GM10248 (cell line): ENCODE measurements around the gene ABHD12B.
"Not testable (repeated sequence)": the region's sequence is repeated elsewhere in the genome, so short reads cannot be mapped to it uniquely, and the experiment has no call there.

Experiments
- CTCF ChIA-PET: fragments of 300-600 bp; sonication (Branson Sonifier 250); formaldehyde crosslinking; extraction: SDS; loops from one replicate; lab custom pipeline; 2021; ENCODE audit warnings: antibody characterized with exemption; lab: Yijun Ruan, JAX
- POLR2A ChIA-PET: fragments of 350-650 bp; sonication (Branson Sonifier 250); formaldehyde crosslinking; extraction: SDS; loops from one replicate; lab custom pipeline; 2020; ENCODE audit warnings: antibody characterized with exemption; lab: Yijun Ruan, JAX
- DNase-seq: peaks from one replicate; pipeline ENCODE4 v3.0.0; 2012; ENCODE audit errors: extremely low spot score
- CTCF ChIP-seq: IDR thresholded peaks from 2 replicates; pipeline ENCODE4 v1.5.1; 2012; ENCODE audit warnings: mild to moderate bottlenecking, low read depth; ENCODE audit errors: extremely low read depth, missing control alignments, control extremely low read depth

Gene ABHD12B

DNA sequence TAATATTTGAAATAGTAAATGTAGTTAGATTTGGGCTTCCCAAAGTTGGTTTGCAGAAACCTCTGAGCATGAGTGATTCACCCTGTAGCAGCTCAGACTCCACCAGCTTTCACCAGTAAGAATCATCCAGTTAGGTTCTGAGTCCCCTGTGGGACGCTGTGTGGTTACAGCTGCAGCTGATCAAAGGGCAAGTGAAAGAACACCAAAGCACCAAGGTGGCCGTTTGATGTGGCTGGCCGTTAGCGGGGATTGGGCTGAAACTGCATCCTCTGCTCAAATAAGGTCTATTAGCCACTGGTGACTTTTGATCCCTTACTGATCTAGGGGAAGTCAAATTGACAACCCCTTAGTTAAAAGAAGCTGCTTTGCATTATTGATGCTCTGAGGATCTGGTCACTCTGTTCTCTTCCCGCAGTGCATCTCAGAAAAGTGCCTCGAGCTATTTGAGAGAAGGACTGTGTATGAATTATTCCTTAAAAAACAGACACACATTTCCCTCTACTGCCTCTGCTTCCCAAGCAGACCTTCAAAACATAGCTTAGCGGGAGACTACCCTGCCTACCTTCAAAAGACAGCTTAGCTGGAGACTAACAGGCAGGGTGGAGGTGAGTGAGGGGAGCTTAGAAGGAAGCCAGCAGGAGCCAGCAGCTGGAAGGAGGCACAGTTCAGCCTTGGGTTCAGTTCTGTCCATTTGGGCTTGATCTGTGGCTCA is 3.7 kb downstream of the ABHD12B start:
- ChIA-PET POLR2A (interaction anchor here (0.8 kb wide), 1 partner anchor 1108 kb away, joined by 5 read pairs; no protein-coding TSS in a partner anchor), CTCF (interaction anchor here (0.8 to 6.3 kb wide), 7 partner anchors 10 to 19 kb away, joined by 3 to 47 read pairs (median 4); no protein-coding TSS in a partner anchor)
- peak; percentile 78 for DNase-seq
- no peak for TF ChIP-seq CTCF

DNA sequence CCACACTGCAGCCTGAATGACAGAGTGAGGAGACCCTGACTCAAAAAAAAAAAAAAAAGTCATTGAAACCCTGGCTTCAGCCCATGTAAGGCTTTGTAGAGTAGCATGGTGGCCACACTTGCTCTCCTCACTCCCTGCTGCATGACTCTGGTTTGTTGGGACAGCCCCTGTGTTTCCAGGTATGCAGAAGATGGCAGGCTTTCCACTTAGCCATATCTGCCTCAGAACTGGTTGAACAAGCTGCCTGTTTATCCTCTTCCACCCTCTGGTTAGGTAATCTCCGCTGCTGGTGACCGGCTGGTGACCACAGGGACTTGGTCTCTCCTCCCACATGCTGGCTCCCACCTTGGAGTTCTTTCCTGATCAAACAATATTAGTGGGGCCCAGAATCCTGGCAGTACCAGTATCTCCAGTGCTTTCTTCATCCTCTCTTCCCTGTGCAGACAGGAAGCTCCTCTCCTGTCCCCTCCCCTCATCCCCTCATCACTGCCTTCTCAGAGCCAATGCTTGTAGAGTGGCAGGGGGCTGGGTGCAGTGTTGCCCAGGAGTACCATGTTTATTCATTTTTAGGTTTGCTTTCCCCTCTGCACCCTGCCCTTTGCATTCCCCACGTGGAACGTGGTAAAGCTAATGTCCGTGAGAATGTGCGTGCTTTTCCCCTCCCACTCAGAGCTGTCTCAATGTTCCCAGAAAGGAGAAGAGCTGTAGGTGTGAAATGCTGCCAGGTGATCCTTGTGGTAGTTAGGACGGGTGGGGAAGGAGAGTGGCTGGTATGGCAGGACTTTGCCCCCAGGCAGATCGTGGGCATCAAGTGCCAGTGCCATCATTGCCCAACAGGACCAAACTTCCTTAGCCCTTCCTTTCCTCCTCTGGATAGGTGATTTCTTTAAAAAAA is 11.3 kb downstream of the ABHD12B start:
- ChIA-PET POLR2A (no interaction called here), CTCF (no interaction called here)
- no peak for DNase-seq
- no peak for TF ChIP-seq CTCF

- no peak for DNase-seq
- TF ChIP-seq CTCF: no peak
- ChIA-PET POLR2A (no interaction called here), CTCF (interaction anchor here (0.8 kb wide), 1 partner anchor 21 kb away, joined by 3 read pairs; no protein-coding TSS in a partner anchor)
These were observed 12.0 kb downstream of the ABHD12B start for GRCh38 chr14:50883827-50884197.

DNA sequence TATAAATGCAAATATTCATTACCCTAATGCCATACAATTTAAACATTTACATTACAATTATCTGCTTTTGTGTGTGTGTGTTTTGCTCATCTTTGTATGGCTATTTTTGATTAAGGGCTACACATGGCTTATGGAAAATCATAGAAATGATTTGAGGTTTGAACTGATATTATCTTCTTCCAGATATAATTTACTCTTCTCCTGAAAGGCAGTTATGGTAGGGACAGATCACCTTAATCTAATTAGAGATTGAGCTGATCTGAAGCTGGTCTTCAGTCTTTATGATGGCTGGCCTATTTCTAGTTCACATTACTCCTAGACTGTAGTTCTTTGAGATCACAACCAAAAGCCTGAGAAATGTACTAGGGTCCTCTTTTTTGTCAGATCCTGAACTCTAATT is 15.6 kb downstream of the ABHD12B start:
- DNase-seq: no peak
- ChIA-PET POLR2A (no interaction called here), CTCF (interaction anchor here (1.1 to 2.3 kb wide), 2 partner anchors 12 to 41 kb away, joined by 3 to 6 read pairs; no protein-coding TSS in a partner anchor)
- TF ChIP-seq CTCF: no peak

DNA sequence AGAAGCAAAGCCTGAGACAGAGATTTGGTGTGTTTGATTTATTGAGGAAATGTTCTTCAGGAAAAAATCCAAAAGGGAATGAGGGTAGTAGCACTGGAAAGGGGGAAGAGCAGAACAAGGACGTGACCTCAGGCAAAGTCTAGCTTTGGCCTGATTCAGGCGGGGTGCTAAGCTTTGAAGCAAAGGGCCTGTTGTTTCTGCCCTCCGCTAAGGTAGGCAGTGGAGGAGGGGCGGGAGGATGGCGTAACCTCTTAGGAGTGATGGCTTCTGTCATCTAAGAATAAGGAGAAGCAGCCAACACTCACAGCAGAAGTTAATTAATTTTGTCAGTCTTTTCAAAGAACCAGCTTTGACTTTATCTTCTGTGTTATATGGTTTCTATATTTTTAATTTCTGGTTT is 20.4 kb downstream of the ABHD12B start:
- ChIA-PET POLR2A (no interaction called here), CTCF (interaction anchor here (1.0 kb wide), 1 partner anchor 11 kb away, joined by 3 read pairs; no protein-coding TSS in a partner anchor)
- no peak for DNase-seq
- TF ChIP-seq CTCF: no peak

DNA sequence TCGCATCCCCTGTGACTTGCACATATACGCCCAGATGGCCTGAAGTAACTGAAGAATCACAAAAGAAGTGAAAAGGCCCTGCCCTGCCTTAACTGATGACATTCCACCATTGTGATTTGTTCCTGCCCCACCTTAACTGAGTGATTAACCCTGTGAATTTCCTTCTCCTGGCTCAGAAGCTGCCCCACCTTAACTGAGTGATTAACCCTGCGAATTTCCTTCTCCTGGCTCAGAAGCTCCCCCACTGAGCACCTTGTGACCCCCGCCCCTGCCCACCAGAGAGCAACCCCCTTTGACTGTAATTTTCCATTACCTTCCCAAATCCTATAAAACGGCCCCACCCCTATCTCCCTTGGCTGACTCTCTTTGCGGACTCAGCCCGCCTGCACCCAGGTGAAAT is 24.6 kb downstream of the ABHD12B start:
- POLR2A ChIA-PET, CTCF ChIA-PET, DNase-seq: not testable (repeated sequence)

DNA sequence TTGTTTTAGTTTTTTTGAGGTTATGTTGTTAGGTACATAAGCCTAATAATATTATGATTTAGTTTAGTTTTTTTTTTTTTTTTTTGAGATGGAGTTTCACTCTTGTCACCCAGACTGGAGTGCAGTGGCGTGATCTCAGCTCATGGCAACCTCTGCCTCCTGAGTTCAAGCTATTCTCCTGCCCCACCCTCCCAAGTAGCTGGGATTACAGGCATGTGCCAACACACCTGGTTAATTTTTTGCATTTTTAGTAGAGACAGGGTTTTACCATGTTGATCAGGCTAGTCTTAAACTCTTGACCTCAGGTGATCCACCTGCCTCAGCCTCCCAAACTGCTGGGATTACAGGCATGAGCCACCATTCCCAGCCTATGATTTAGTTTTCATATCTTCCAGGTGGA is 25.2 kb downstream of the ABHD12B start:
- CTCF ChIA-PET, POLR2A ChIA-PET, DNase-seq: not testable (repeated sequence)
